ENCODE data around the gene ACBD4.

- TF ChIP-seq, protein P1, sequence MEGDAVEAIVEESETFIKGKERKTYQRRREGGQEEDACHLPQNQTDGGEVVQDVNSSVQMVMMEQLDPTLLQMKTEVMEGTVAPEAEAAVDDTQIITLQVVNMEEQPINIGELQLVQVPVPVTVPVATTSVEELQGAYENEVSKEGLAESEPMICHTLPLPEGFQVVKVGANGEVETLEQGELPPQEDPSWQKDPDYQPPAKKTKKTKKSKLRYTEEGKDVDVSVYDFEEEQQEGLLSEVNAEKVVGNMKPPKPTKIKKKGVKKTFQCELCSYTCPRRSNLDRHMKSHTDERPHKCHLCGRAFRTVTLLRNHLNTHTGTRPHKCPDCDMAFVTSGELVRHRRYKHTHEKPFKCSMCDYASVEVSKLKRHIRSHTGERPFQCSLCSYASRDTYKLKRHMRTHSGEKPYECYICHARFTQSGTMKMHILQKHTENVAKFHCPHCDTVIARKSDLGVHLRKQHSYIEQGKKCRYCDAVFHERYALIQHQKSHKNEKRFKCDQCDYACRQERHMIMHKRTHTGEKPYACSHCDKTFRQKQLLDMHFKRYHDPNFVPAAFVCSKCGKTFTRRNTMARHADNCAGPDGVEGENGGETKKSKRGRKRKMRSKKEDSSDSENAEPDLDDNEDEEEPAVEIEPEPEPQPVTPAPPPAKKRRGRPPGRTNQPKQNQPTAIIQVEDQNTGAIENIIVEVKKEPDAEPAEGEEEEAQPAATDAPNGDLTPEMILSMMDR (IDR thresholded peaks at IDR 0.05): no peak
- no peak for TF ChIP-seq POLR2A (IDR thresholded peaks at IDR 0.05)
Observed at GRCh38 chr17:45172232-45172540, 36.7 kb downstream of the ACBD4 start.
